ENCODE measurements around the gene SDHA. TPM values are rescaled to one million over a fixed set of nuclear protein-coding genes. Genes with fewer than 3 reads are reported as not detected.
"Not testable (repeated sequence)": the region's sequence is repeated elsewhere in the genome, so short reads cannot be mapped to it uniquely, and the experiment has no call there.

Gene SDHA
- polyA plus RNA-seq, 1 donor, result 160 TPM

DNA sequence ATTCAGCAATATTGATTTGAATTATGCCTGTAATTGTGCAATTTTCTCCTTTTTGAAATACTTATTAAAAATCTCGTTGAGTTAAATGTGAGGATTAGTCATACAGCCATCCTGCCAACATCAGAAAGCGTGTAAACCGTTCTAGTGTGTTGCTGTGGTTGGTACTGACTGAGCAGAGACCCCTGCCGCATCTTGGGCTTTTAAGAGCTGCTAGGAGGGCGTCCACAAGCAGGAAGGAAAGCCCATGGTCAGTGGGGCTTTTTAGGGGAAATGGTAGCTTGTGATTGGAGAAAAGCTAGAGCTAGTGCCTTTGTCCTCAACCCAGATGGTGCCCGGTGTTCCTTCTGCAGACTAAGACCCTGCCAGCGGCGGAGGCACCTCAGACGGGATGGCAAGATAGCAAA lies 1.3 kb downstream of the SDHA start:
- no peak for DNase-seq

GRCh38 chr5:219991-220390 lies 1.9 kb downstream of the SDHA start:
- no peak for DNase-seq

DNA sequence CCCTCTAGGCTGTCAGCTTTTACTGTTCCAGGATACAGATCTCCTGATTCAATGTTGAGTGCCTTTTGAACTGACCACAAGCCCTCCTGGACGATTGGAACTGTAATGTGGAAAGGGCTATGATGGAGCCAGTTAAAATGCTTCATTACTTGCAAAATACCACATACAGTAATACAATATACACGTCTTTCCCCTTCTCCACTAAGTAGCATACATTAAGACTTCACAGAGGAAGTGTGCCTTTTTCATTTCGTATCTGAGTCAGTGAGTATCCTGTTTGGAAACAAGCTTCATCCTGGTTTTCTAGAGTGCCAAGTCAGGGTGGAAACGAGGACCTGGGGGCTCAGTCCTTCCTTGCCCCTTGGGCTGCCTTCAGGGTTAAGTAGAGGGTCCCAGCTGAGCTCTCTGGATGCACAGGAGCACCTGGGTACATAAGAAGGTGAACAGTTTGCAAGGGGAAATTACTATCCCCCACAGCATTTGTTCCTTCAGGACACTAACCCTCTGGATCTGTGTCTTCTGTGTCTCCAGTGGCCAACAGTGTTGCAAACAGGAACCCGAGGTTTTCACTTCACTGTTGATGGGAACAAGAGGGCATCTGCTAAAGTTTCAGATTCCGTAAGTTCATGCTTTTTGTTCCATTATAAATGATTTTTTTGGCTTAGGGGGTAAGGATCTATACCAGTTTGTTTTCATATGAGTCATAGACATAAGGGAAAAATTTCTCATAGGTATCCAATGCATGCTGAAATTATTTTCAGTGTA lies 5.0 kb downstream of the SDHA start:
- DNase-seq, result not testable (repeated sequence)

GRCh38 chr5:223791-224190 lies 5.7 kb downstream of the SDHA start:
- DNase-seq, result no peak

GRCh38 chr5:225334-225733 lies 7.2 kb downstream of the SDHA start:
- DNase-seq, result no peak

GRCh38 chr5:227375-227774 lies 9.3 kb downstream of the SDHA start:
- not testable (repeated sequence) for DNase-seq

GRCh38 chr5:228886-229285 lies 10.8 kb downstream of the SDHA start:
- DNase-seq, result no peak

GRCh38 chr5:230711-231110 lies 12.6 kb downstream of the SDHA start:
- DNase-seq, result no peak

GRCh38 chr5:231661-232060 lies 13.5 kb downstream of the SDHA start:
- no peak for DNase-seq

GRCh38 chr5:233426-233825 lies 15.3 kb downstream of the SDHA start:
- DNase-seq, result peak; percentile 15

GRCh38 chr5:234450-234849 lies 16.3 kb downstream of the SDHA start:
- DNase-seq, result no peak

- DNase-seq, result not testable (repeated sequence)
These were observed 17.4 kb downstream of the SDHA start for GRCh38 chr5:235527-235926.

DNA sequence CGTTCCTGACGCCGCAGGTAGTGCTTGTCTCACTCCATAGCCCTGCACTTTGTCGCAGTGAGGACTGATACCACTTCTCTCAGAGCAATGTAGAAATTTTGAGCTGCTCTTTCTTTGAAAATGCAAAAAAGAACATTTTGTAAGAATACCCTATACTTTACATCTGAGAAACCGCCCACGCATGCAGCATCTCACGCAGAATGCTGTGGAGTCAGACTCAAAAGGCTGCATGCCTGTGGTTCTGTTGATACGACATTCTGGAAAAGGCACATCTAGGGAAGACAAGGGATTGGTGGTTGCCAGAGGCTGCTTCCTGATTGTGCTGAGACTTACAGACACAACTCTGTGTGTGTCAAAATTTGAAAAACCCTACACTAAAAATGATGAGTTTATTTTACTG lies 19.8 kb downstream of the SDHA start:
- not testable (repeated sequence) for DNase-seq

GRCh38 chr5:240550-240949 lies 22.4 kb downstream of the SDHA start:
- not testable (repeated sequence) for DNase-seq

DNA sequence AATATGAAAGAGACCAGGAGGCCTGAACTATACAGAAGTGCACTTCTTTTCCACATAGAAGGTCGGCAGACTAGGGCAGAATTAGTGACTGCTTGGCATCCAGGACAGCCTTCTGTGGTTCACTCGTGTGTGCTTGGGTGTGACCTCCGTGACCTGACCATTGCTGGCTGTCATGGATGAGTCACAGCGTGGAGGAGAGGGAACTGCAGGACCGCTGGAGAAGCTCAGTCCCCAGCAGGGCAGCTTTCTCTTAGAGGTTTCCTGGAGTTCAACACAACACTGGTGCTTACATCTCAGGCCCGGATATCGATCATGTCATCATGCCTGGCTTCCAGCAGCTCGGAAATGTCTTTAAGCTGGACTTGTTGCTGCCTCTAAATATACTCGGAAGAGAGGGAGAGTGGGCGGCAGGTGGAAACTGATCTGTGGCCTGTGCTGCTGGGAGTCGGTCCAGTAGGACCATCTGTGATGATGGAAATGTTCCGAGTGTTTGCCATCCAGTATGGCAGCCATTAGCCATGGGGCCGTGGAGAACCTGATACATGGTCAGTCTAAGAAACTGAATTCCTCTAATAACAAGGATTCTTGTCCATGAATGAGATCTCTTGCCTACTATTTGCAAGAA lies 23.0 kb downstream of the SDHA start:
- DNase-seq, result not testable (repeated sequence)

DNA sequence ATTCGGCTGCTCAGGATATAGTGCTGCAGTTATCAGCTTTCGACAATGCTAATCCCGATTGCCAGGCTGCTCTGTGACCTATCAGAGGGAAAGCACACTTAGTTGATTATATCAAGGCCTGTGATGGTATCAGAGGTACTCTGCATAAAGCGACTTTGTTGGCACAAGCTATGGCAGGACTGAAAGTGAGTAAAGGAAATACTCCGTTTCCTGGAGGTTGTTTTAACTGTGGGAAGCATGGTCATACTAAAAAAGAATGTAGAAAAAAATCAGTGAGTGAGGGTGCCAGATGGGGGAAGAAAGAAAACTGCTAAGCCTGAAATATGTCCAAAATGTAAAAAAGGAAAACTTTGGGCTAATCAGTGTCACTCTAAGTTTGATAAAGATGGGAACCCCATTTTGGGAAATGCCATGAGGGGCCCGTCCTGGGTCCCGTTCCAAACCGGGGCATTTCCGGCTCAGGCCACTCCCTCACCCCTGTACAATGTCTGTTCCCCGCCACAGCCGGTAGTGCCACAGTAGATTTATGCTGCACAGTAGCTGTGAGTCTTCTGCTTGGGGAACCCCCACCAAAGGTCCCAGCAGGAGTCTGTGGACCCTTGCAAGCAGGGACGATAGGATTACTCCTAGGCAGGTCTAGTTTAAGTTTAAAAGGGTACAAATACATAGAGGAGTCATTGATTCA lies 25.7 kb downstream of the SDHA start:
- not testable (repeated sequence) for DNase-seq

- not testable (repeated sequence) for DNase-seq
These were observed 27.6 kb downstream of the SDHA start for GRCh38 chr5:245717-246116.

- not testable (repeated sequence) for DNase-seq
These were observed 32.3 kb downstream of the SDHA start for GRCh38 chr5:250396-250795.

DNA sequence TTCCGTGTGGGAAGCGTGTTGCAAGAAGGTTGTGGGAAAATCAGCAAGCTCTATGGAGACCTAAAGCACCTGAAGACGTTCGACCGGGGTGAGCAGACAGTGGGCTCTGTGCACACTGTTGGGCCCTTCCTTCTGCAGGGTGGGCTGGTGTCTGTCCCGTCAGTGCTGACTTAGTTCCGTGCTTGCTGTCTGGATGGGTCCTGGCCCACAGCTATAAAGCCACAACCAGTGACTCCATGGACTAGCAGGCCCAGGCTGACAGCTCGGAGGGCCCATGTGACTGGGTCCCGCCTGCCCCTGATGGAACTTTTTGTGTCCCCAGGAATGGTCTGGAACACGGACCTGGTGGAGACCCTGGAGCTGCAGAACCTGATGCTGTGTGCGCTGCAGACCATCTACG lies 32.9 kb downstream of the SDHA start:
- DNase-seq, result not testable (repeated sequence)

DNA sequence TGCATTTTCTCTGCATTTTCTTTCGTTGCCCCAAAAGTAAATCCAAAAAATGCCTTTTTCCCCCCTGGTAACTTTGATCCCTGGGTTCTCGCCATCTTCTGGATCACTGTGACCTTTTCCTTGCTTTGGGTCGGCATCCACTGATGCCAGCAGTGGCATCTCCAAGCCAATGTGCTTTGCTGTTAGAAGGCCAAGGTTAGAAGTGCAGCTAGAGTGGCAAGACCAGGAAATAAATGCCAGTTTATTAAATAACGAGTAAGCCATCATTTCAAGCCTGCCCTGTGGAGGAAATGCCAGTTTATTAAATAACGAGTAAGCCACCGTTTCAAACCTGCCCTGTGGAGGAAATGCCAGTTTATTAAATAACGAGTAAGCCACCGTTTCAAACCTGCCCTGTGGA lies 33.4 kb downstream of the SDHA start:
- not testable (repeated sequence) for DNase-seq

DNA sequence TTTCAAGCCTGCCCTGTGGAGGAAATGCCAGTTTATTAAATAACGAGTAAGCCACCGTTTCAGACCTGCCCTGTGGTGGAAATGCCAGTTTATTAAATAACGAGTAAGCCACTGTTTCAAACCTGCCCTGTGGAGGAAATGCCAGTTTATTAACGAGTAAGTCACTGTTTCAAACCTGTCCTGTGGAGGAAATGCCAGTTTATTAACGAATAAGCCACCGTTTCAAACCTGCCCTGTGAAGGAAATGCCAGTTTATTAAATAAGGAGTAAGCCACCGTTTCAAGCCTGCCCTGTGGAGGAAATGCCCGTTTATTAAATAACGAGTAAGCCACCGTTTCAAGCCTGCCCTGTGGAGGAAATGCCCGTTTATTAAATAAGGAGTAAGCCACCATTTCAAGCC lies 33.9 kb downstream of the SDHA start:
- not testable (repeated sequence) for DNase-seq

DNA sequence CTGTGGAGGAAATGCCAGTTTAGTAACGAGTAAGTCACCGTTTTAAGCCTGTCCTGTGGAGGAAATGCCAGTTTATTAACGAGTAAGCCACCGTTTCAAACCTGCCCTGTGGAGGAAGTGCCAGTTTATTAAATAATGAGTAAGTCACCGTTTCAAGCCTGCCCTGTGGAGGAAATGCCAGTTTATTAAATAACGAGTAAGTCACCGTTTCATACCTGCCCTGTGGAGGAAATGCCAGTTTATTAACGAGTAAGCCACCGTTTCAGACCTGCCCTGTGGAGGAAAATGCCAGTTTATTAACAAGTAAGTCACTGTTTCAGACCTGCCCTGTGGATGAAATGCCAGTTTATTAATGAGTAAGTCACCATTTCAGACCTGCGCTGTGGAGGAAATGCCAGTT lies 34.4 kb downstream of the SDHA start:
- DNase-seq, result no peak

- not testable (repeated sequence) for DNase-seq
These were observed 36.2 kb downstream of the SDHA start for GRCh38 chr5:254322-254721.
